Raji (cell line): ENCODE data around the gene ARHGAP31.

Experiments used
- POLR2A ChIP-seq: IDR thresholded peaks from 2 replicates; pipeline ENCODE4 v1.6.1; 2011; ENCODE audit warnings: low read depth, low read length, control low read depth; ENCODE audit not compliant: insufficient read depth

ARHGAP31 gene, protein sequence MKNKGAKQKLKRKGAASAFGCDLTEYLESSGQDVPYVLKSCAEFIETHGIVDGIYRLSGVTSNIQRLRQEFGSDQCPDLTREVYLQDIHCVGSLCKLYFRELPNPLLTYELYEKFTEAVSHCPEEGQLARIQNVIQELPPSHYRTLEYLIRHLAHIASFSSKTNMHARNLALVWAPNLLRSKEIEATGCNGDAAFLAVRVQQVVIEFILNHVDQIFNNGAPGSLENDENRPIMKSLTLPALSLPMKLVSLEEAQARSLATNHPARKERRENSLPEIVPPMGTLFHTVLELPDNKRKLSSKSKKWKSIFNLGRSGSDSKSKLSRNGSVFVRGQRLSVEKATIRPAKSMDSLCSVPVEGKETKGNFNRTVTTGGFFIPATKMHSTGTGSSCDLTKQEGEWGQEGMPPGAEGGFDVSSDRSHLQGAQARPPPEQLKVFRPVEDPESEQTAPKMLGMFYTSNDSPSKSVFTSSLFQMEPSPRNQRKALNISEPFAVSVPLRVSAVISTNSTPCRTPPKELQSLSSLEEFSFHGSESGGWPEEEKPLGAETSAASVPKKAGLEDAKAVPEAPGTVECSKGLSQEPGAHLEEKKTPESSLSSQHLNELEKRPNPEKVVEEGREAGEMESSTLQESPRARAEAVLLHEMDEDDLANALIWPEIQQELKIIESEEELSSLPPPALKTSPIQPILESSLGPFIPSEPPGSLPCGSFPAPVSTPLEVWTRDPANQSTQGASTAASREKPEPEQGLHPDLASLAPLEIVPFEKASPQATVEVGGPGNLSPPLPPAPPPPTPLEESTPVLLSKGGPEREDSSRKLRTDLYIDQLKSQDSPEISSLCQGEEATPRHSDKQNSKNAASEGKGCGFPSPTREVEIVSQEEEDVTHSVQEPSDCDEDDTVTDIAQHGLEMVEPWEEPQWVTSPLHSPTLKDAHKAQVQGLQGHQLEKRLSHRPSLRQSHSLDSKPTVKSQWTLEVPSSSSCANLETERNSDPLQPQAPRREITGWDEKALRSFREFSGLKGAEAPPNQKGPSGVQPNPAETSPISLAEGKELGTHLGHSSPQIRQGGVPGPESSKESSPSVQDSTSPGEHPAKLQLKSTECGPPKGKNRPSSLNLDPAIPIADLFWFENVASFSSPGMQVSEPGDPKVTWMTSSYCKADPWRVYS (N-terminal part only)

DNA sequence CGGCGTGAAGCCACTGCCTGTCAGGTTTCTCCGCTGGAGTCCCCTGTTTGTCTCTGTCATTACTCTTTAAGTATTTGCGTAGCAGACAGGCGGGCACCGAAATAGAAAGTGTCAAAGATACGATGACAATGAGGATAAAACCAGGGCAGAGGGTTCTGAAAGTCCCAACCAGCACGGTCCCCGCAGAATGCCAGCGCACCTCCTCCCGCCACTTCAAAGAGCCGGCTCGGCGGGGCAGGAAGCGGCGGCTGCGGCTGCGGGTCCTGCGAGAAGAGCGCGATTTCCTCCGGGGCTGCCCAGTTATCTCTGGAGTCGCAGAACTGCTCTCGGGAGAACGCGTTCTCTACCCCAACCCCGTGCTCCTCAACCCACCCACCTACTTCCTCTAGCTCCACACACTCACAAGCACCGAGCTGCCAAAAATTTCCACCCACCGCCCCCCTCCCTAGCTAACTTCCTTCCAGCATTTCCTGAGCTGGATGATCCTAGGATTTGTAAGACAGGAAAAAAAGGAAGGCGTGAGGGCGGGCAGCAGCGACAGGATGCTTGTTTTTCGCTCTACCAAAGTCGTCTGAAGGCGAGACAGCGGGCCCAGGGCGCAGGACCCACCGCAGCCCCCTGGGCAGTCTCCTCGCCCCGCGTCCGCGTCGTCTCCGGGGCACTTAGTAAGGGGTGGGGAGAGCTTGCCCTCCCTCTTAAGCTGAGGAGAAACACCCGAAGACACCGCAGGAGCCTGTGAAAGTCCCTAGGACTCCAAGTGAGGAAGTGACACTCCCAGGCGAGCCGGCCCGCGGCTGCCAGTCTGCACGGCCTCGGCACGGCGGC, at the start of gene ARHGAP31:
ARHGAP31 (plus strand) TSS at position 513 of the 825 bp plus-strand sequence. CDS start 522 bp downstream, outside the sequence.
- TF ChIP-seq POLR2A = no peak

GRCh38 chr3:119245778-119246177, 48.4 kb upstream of the ARHGAP31 start:
- no peak for TF ChIP-seq POLR2A

DNA sequence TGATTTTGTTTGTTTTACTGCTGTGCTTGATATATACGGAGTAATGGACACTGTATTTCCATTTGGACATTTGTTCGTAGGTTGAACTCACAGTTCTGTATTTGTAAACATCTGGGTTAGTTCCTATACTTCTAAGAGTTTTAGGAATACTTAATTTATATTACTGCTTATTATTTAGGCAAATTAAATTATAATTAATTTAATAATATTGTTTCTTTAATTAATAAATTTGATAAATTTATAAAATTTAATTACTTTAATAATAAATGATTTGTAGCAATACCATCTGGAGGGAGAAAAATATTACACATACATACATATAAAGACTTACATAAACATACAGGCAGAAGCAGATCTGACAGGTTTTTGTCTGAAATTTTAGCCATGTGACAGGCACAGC, 39.0 kb upstream of the ARHGAP31 start:
- TF ChIP-seq POLR2A = no peak

- no peak for TF ChIP-seq POLR2A
Observed at GRCh38 chr3:119257111-119257510, 37.1 kb upstream of the ARHGAP31 start.

DNA sequence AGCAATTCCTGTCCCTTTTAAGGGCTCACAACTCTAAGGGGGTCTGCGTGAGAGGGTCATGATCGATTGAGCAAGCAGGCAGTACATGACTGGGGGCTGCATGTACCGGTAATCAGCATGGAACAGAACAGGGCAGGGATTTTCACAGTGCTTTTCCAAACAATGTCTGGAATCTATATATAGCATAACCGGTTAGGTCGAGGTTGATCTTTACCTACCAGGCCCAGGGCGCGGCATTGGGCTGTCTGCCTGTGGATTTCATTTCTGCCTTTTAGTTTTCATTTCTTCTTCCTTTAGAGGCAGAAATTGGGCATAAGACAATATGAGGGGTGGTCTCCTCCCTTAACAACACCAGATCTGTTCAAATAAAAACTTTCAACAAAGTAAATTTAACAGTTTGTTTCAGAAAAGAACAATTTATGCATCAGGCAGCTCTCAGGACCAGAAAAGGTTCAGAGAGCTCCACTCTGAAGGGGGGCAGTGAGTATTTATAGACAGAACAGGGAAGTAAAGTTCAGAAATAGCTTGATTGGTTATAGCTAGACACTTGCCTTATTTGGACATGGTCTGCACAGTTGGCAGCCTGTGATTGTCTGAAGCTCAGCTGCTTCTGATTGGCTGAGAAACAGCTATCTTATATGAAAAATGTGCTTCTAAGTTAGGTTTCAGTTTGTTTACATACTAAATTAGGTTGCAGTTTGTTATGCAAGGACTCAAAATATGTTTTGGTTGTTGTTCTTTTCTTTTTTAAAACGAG, 36.4 kb upstream of the ARHGAP31 start:
- TF ChIP-seq POLR2A = no peak

DNA sequence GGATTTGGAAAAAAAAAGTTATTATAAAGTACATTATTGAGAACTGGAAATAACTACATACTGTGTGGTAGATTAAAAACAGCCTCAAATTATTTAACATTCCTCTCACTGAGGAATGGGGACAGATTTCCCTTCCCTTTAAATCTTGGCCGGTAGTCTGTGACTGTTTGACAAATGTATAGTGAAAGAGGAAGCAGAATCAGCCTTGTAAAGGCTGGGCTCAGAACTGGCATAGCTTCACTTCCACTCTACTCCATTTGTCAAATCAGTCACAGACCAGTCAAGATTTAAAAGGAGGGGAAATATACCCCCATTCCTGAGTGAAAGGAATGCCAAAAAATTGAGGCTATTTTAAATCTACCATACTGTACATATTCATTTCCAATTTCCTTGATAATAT, 35.3 kb upstream of the ARHGAP31 start:
- TF ChIP-seq POLR2A = no peak

GRCh38 chr3:119259821-119260220, 34.4 kb upstream of the ARHGAP31 start:
- TF ChIP-seq POLR2A = no peak

DNA sequence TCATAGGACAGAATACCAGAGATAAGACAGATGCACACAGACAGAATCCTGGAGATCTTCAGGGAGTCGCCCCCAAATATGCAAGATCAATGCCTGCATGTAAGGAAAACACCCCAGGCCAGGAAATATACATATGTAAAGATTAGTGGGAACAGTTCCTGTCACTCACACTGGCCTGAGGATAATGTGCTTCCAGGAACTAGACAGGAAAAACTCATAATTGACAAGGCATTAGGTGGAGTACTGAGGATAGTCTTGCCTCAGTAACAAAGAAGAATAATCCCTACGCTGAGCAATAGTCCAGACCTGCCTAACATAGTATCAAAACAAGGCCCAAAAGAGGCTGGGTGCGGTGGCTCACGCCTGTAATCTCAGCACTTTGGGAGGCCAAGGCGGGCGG, 33.1 kb upstream of the ARHGAP31 start:
- TF ChIP-seq POLR2A = no peak

- TF ChIP-seq POLR2A = no peak
Observed at GRCh38 chr3:119276680-119277079, 17.5 kb upstream of the ARHGAP31 start.

DNA sequence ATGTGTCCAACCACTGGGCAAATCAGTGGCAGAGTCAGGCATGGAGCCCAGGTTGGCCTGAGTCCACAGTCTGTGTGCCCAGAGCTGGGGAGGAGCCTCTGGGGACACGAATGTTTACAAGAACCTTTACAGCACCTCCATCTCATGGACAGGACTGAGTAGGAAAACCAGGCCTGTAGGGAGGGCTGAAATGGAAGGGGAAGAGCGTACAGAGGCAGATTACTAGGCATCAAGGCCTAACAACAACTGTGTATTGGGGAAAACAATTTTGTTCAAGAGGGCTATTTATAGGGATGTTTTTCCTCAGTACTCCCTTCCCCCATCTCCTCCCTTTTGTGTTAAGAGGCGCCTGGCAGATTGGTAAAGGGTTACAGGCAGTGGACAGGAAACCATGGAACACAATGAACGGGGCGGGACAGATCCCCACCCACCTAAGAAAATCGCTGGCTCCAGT, 15.1 kb upstream of the ARHGAP31 start:
- TF ChIP-seq POLR2A = no peak

DNA sequence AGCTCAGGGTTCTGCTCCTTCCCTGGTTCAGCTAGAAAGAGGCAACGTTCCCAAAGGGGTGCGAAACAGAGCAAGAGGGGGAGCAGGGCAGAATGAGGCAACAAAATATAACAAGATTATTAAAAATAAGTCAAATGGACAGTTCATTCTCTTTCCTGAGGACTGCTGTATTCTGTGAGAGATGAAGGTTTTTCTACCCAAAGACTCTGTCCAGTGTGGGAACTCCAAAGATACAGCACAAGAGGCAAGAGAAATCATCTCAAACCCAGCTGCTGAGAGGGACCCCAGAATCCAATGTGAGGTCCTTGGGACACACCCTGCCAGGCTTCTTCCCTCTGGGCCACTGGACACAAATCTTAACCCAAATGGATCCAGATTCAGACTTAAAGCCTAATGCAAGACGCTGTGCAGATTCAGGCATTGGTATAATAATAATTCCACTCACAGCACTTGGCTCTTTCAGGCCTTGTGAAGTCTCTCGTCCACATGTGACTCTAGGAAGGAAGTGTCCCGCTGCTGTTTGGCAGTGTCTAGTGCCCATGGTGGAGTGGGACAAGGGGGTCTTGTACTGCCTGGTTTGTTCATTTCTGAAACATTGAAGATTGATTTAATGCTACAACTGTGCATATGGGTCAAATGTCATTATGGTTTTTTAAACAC, 14.5 kb upstream of the ARHGAP31 start:
- TF ChIP-seq POLR2A = no peak

DNA sequence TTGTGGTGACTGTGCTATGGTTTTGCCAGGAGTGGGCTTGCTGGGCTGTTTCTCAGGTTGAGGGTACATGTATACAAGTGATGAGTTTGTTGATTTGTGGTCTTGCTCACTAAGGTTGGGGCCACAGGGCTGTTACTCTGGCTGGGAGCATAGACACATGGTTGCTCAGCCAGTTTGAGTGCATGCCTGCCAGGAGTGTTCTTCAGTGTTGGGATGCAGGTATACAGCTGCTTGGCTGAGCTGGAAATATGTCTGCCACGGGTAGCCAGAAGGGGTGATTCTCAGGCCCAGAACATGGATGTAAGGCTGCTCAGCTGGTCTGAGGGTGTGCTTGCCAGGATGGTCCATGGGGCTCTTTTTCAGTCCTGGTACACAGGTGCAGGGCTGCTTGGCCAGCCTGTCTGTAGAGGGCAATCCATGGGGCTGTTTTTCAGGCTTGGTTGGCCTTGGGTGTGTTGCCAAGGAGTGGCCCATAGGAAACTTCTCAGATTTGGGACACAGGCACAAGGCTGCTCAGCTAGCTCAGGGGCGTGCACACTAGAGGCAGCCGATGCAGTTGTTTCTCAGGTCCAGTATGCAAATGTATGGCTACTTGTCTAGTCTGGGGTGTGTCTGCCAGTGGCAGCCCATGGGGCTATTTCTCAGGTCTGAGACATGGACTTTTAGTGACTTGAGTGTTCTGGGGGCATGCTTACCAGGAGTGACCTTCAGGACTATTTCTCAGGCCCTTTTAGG, 5.3 kb upstream of the ARHGAP31 start:
- TF ChIP-seq POLR2A = no peak

- TF ChIP-seq POLR2A = no peak
Observed at GRCh38 chr3:119289404-119289770, 4.8 kb upstream of the ARHGAP31 start.
